ENCODE results near the gene HDAC5.

DNA sequence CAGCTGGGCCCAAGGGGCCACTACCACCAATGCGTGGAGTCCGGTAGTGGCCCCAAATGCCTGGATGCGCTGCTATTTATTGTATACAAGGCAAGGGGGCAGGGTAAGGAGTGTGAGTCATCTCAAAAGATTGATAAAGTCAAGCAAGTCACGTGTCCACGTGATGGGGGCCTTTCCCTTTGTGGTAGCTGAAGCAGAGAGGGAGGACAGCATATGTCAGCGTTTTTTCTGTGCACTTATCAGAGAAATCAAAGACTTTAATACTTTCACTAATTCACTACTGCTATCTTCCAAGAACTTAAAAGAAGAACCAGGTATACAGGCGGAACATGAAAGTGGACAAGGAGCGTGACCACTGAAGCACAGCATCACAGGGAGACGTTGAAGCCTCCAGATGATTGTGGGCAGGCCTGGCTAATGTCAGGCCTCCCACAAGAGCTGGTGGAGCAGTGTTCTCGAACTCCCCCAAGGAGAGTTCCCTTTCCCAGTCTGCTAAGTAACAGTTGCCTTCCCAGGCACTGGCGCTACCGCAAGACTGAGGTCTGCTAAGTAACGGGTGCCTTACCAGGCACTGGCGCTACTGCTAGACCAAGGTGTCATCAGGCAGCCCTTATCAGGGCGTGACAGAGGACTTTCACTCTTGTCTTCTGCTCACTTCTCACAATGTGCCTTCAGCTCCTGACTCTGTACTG lies 36.2 kb upstream of the HDAC5 start:
- TF ChIP-seq CTCF (IDR thresholded peaks at IDR 0.05) (no peak), POLR2AphosphoS5 (IDR thresholded peaks at IDR 0.05; ENCODE audit: low read depth, low read length) (no peak), TCF7L2 (IDR thresholded peaks at IDR 0.05; ENCODE audit: low read depth, low read length) (no peak), SIN3A (IDR thresholded peaks at IDR 0.05; ENCODE audit: borderline replicate concordance, insufficient read depth, low read depth, low read length) (no peak)
